NCI-H526 (cell line): Measurements from ENCODE around the gene MC1R.
"Not testable (repeated sequence)": the region's sequence is repeated elsewhere in the genome, so short reads cannot be mapped to it uniquely, and the experiment has no call there.

Experiments
- DNase-seq, 2 experiments: peaks; one replicate each; lab custom pipeline; 2025; lab: John Stamatoyannopoulos, UW

MC1R gene

GRCh38 chr16:89934611-89935553 lies 16.2 kb downstream of the MC1R start:
- no peak for DNase-seq

GRCh38 chr16:89935620-89936019 lies 17.0 kb downstream of the MC1R start:
- not testable (repeated sequence) for DNase-seq

GRCh38 chr16:89936034-89936433 lies 17.4 kb downstream of the MC1R start:
- no peak for DNase-seq

- no peak for DNase-seq
Measured at GRCh38 chr16:89936508-89936907, 17.8 kb downstream of the MC1R start.

GRCh38 chr16:89936981-89937380 lies 18.3 kb downstream of the MC1R start:
- DNase-seq = no peak

- DNase-seq = no peak
Measured at GRCh38 chr16:89938175-89938885, 19.7 kb downstream of the MC1R start.

GRCh38 chr16:89944773-89945172 lies 26.1 kb downstream of the MC1R start:
- DNase-seq = no peak

- DNase-seq = peak in 1 of 2 experiments; percentile 35
Measured at GRCh38 chr16:89945654-89946053, 27.0 kb downstream of the MC1R start.

GRCh38 chr16:89946515-89946914 lies 27.9 kb downstream of the MC1R start:
- no peak for DNase-seq

- DNase-seq = no peak
Measured at GRCh38 chr16:89949121-89949742, 30.6 kb downstream of the MC1R start.

GRCh38 chr16:89949756-89950155 lies 31.1 kb downstream of the MC1R start:
- no peak for DNase-seq

- no peak for DNase-seq
Measured at GRCh38 chr16:89951509-89951908, 32.8 kb downstream of the MC1R start.

- DNase-seq = no peak
Measured at GRCh38 chr16:89952049-89952448, 33.4 kb downstream of the MC1R start.

- no peak for DNase-seq
Measured at GRCh38 chr16:89952551-89952950, 33.9 kb downstream of the MC1R start.

- DNase-seq = no peak
Measured at GRCh38 chr16:89953671-89954406, 35.2 kb downstream of the MC1R start.

GRCh38 chr16:89954462-89954861 lies 35.8 kb downstream of the MC1R start:
- no peak for DNase-seq

- no peak for DNase-seq
Measured at GRCh38 chr16:89955001-89955685, 36.5 kb downstream of the MC1R start.

GRCh38 chr16:89956505-89957215 lies 38.0 kb downstream of the MC1R start:
- DNase-seq = no peak

- no peak for DNase-seq
Measured at GRCh38 chr16:89957216-89957785, 38.6 kb downstream of the MC1R start.

- DNase-seq = peak in 1 of 2 experiments; percentile 40
Measured at GRCh38 chr16:89958068-89958467, 39.4 kb downstream of the MC1R start.
